Keratinocyte (primary cell): ENCODE data around the gene ZBTB46. TPM values are rescaled to one million over a fixed set of nuclear protein-coding genes. Genes with fewer than 3 reads are reported as not detected.

Experiments
- DNase-seq: peaks from one replicate; pipeline ENCODE4 v3.0.0-alpha.2; 2011; ENCODE audit warnings: low read depth, missing footprints, low spot score
- FAIRE-seq: peaks from 2 replicates; lab custom pipeline; 2011; peaks lifted over from hg19 to GRCh38; lab: Jason Lieb, UNC
- H2AFZ ChIP-seq: 2 replicates; pipeline ENCODE4 v1.6.0; 2012; ENCODE audit warnings: low read length, control low read depth, inconsistent platforms; ENCODE audit not compliant: control insufficient read depth
- H3K27ac ChIP-seq: 2 replicates; pipeline ENCODE4 v1.5.1; 2011; ENCODE audit warnings: low read length; ENCODE audit not compliant: control insufficient read depth, insufficient read depth
- H3K27me3 ChIP-seq: 3 replicates; pipeline ENCODE4 v1.6.0; 2011; ENCODE audit warnings: low read length; ENCODE audit not compliant: control insufficient read depth, insufficient read depth; ENCODE audit errors: extremely low read depth
- H3K36me3 ChIP-seq, 2 experiments: 2 replicates in 1 of 2; 3 replicates in 1 of 2; pipeline ENCODE4 v1.5.1; 2011; ENCODE audit warnings: low read length in 2 of 2, mild to moderate bottlenecking in 1 of 2; ENCODE audit not compliant: control insufficient read depth in 2 of 2, insufficient read depth in 2 of 2; ENCODE audit errors: extremely low read depth in 1 of 2
- H3K4me1 ChIP-seq: 3 replicates; pipeline ENCODE4 v1.5.1; 2011; ENCODE audit warnings: low read length; ENCODE audit not compliant: control insufficient read depth, insufficient read depth; ENCODE audit errors: extremely low read depth
- H3K4me2 ChIP-seq: 3 replicates; pipeline ENCODE4 v1.6.0; 2011; ENCODE audit warnings: low read depth, low read length; ENCODE audit not compliant: control insufficient read depth, insufficient read depth; ENCODE audit errors: extremely low read depth
- H3K4me3 ChIP-seq, 3 experiments: fragments of 200-600 bp in 1 of 3; sonication (generic) in 1 of 3; 2 replicates in 2 of 3; 3 replicates in 1 of 3; pipeline ENCODE4 v1.5.1; 2011 to 2016; ENCODE audit warnings: low read length in 3 of 3, mild to moderate bottlenecking in 3 of 3, control low read depth in 2 of 3, inconsistent platforms in 1 of 3, low read depth in 1 of 3, mixed read lengths in 1 of 3, mixed run types in 1 of 3, moderate library complexity in 1 of 3; ENCODE audit not compliant: control insufficient read depth in 2 of 3, insufficient read depth in 2 of 3; ENCODE audit errors: extremely low read depth in 1 of 3
- H3K79me2 ChIP-seq: 2 replicates; pipeline ENCODE4 v1.6.0; 2012; ENCODE audit warnings: low read length; ENCODE audit not compliant: control insufficient read depth, insufficient read depth
- H3K9ac ChIP-seq: 3 replicates; pipeline ENCODE4 v1.6.0; 2011; ENCODE audit warnings: low read length; ENCODE audit not compliant: control insufficient read depth, insufficient read depth; ENCODE audit errors: extremely low read depth
- H3K9me1 ChIP-seq: 3 replicates; pipeline ENCODE4 v1.6.0; 2011; ENCODE audit warnings: low read length; ENCODE audit not compliant: control insufficient read depth, insufficient read depth; ENCODE audit errors: extremely low read depth
- H3K9me3 ChIP-seq: 2 replicates; pipeline ENCODE4 v1.5.1; 2012; ENCODE audit warnings: low read depth, low read length; ENCODE audit not compliant: control insufficient read depth
- H4K20me1 ChIP-seq: 3 replicates; pipeline ENCODE4 v1.6.0; 2011; ENCODE audit warnings: low read length; ENCODE audit not compliant: control insufficient read depth, insufficient read depth; ENCODE audit errors: extremely low read depth
- EZH2 ChIP-seq: IDR thresholded peaks from one replicate; pipeline ENCODE4 v1.6.1; 2012; ENCODE audit warnings: inconsistent platforms, mild to moderate bottlenecking, low read length, moderate library complexity
- dilution Hi-C: fragments of 300-500 bp; cut with MboI; formaldehyde crosslinking; loops from one replicate; pipeline ENCODE4 v1.7.0; 2020; ENCODE audit warnings: low sequenced_read_pairs; ENCODE audit not compliant: extremely low pct_ligation_motif_present
- polyA plus RNA-seq, 5 experiments: library from polyadenylated mRNA; depleted of rRNA in 3 of 5; stranded (reverse) in 3 of 5; stranded (forward) in 1 of 5; unstranded in 1 of 5; fragments of >200 nt; gene quantifications; 1 replicate in 1 of 5; 2 replicates in 3 of 5; 3 replicates in 1 of 5; pipeline versions ENCODE4 v1.2.1 to v1.2.3, GENCODE V29; 2011 to 2012; ENCODE audit warnings: missing spikeins in 2 of 5, low read depth in 1 of 5, low replicate concordance in 1 of 5
- TF ChIP-seq, protein P1 (sequence below), 3 experiments: IDR thresholded peaks in 1 of 3; conservative IDR thresholded peaks in 1 of 3; optimal IDR thresholded peaks in 1 of 3; 2 replicates in 2 of 3; 3 replicates in 1 of 3; pipeline versions ENCODE3 to v1.5.1; 2011; ENCODE audit warnings: low read length in 3 of 3, mild to moderate bottlenecking in 3 of 3, moderate library complexity in 2 of 3, control low read depth in 1 of 3, inconsistent platforms in 1 of 3; ENCODE audit not compliant: insufficient read depth in 2 of 3; ENCODE audit errors: extremely low read depth in 1 of 3

The ZBTB46 gene
- polyA plus RNA-seq, 1 donor (not counting 4 experiments of a cell fraction or from before 2014, with no cell fraction given): 0.12 TPM

DNA sequence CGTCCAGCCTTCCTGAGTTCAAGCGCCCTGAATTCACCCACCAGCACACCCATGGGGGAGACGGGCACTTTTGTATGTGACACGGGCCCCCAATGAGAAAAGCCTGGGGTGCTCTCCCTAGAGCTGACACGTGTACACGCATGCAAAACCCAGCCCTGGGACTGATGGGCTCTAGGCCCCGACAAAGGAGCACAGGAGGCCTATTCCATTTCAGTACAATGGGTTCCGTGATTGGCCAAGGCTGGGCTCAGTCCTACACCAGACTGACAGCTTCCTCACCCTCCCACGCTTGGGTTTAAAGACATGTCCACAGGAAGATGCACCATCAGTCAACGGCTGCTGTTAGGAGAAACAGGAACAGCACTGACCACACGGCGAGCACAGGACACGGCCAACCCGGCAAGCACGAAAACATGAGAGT, 8.8 kb downstream of the ZBTB46 start:
- Histone ChIP-seq H3K9ac (no peak overlapping the region), H3K27me3 (peaks cover 9% of the 10 kb centered on the region), H3K4me1 (no peaks in the 10 kb centered on the region), H2AFZ (no peak overlapping the region), H3K4me2 (no peak overlapping the region), H3K9me3 (no peaks in the 10 kb centered on the region), H3K4me3 (no peak overlapping the region), H4K20me1 (no peaks in the 10 kb centered on the region), H3K36me3 (no peaks in the 10 kb centered on the region), H3K27ac (no peak overlapping the region), H3K9me1 (no peaks in the 10 kb centered on the region), H3K79me2 (no peaks in the 10 kb centered on the region)
- DNase-seq (no peak), FAIRE-seq (no peak)
- dilution Hi-C loops: no loop called here
- no peak for TF ChIP-seq EZH2
- TF ChIP-seq, protein P1, sequence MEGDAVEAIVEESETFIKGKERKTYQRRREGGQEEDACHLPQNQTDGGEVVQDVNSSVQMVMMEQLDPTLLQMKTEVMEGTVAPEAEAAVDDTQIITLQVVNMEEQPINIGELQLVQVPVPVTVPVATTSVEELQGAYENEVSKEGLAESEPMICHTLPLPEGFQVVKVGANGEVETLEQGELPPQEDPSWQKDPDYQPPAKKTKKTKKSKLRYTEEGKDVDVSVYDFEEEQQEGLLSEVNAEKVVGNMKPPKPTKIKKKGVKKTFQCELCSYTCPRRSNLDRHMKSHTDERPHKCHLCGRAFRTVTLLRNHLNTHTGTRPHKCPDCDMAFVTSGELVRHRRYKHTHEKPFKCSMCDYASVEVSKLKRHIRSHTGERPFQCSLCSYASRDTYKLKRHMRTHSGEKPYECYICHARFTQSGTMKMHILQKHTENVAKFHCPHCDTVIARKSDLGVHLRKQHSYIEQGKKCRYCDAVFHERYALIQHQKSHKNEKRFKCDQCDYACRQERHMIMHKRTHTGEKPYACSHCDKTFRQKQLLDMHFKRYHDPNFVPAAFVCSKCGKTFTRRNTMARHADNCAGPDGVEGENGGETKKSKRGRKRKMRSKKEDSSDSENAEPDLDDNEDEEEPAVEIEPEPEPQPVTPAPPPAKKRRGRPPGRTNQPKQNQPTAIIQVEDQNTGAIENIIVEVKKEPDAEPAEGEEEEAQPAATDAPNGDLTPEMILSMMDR (optimal IDR thresholded peaks at IDR 0.05 in 1 of 3, IDR thresholded peaks at IDR 0.05 in 1 of 3, conservative IDR thresholded peaks at IDR 0.05 in 1 of 3; ENCODE audit: extremely low read depth in 1 of 3, insufficient read depth in 2 of 3, low read length in 3 of 3): no peak

DNA sequence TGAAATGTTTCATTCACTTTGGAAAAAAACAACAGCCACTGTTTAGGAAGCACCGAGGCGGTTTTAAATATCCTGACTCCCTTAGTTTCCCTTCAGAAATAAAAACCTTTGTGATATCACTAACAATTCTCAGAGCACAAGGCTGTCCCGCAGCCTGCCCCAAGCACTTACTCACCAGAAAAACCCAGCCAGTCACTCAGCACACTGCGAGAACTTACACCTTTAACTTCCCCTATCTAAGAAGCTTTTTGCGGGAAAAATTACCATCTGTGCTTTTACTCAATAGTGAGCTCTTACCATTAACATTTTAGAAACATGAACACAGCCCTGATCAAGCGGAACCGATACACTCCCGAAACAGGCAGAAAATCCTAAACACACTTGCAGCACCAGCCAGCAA, 9.3 kb downstream of the ZBTB46 start:
- FAIRE-seq: no peak
- H3K4me3 ChIP-seq: no peak overlapping the region
- H3K4me2 ChIP-seq: no peak overlapping the region
- H3K9me1 ChIP-seq: no peaks in the 10 kb centered on the region
- no peaks in the 10 kb centered on the region for H3K4me1 ChIP-seq
- TF ChIP-seq EZH2: no peak
- TF ChIP-seq, protein P1 (optimal IDR thresholded peaks at IDR 0.05 in 1 of 3, IDR thresholded peaks at IDR 0.05 in 1 of 3, conservative IDR thresholded peaks at IDR 0.05 in 1 of 3; ENCODE audit: extremely low read depth in 1 of 3, insufficient read depth in 2 of 3, low read length in 3 of 3): no peak
- H3K79me2 ChIP-seq: no peaks in the 10 kb centered on the region
- H3K36me3 ChIP-seq: no peaks in the 10 kb centered on the region
- H2AFZ ChIP-seq: no peak overlapping the region
- no peak overlapping the region for H3K9ac ChIP-seq
- H3K9me3 ChIP-seq: no peaks in the 10 kb centered on the region
- DNase-seq: no peak
- dilution Hi-C loops: no loop called here
- H4K20me1 ChIP-seq: no peaks in the 10 kb centered on the region
- H3K27me3 ChIP-seq: peaks cover 9% of the 10 kb centered on the region
- no peak overlapping the region for H3K27ac ChIP-seq
